CD4-positive, alpha-beta T cell treated with Interleukin-6 at 100 ng/mL for 8 hours (primary cell): ENCODE results near the gene VIL1.

Source experiments
- DNase-seq: peaks from one replicate; pipeline ENCODE4 v3.0.0-alpha.2; 2020; ENCODE audit warnings: mixed read lengths, low spot score

Gene VIL1

DNA sequence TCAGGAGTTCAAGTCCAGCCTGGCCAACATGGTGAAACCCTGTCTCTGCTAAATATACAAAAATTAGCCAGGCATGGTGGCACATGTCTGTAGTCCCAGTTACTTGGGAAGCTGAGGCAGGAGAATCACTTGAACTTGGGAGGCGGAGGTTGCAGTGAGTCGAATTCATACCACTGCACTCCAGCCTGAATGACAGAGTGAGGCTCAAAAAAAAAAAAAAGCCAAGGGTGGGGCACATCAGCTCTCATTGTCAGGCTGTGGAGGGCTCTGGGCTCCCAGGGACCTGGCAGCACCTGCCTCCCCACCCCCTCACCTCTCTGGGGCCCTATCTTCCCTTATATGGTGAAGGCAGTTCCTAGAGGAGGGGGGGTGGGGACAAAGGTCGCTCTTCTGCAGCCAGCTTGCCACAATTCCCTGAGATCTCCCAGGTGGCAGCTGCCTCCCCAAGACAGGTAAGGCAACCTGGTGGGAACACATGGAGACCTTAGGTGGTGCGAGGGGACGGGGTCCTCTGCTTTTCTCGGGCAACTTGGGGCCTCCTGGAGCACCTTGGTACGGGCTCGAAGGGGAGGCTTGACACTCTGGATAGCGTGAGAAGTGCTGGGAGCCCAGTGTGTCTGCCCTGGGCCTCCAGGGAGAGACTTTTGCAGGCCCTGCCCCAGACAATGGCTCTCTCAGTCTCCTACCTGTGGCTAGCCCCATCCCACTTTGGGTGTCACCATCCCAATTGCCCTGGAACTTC is at the start of gene VIL1:
VIL1 (plus strand) TSS at position 407 of the 742 bp plus-strand sequence. CDS start 4,656 bp downstream, outside the sequence.
- DNase-seq = no peak

DNA sequence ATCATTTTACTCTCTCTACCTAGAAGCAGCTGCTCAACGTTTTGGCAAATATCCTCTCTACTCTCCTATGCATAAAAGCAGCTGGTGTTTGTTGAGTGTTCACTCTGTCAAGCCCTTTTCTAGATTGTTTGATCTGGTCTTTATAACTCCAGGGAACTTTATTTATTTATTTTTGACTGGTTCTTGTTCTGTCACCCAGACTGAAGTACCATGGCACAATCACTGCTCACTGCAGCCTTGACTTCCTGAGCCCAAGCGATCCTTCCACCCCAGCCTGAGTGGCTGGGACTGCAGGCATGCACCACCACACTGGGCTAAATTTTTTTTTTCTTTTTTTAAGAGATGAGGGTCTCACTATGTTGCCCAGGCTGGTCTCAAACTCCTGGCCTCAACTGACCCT is 49.6 kb upstream of the VIL1 start:
- no peak for DNase-seq

DNA sequence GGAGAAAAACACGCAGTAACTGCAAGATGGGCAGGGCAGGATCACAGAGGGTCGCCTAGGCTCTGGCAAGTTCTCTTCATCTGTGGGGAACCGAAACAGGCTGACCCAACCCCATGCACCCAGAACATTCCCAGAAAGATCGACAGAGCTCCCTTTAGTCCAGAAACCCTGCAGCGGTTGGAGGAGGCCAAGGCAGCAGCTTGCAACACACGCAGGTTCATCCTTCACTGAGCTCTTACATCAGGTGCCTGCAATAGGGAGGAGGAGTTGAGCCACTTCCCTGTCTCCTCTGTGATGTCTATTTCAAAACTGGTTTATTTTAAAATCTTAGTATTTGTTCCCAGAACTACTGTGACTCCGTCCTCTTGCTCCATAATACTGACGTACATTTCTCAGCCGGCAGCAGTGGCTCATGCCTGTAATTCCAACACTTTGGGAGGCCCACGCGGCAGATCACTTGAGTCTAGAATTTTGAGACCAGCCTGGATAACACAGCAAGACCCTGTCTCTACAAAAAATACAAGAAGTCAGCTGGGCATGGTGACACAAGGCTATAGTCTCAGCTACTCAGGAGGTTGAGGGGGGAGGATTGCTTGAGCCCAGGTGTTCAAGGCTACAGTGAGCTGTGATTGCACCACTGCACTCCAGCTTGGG is 48.4 kb upstream of the VIL1 start:
- DNase-seq = no peak

DNA sequence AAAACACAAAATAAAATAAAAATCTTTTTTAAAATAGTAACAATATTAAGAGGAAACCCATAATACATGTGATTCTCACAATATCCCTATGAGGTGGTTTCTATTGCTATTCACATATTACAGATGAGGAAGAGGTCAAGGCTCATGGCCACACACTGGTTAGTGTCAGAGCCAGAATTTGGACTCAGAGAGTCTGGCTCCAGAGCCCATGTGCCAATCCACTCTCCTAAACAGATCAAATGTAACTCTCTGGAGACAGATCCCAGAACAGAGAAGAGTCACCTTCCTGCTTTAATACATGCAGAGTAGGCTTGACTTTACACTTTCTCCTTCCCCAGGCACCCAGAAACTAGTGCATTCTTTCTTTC is 47.0 kb upstream of the VIL1 start:
- no peak for DNase-seq

DNA sequence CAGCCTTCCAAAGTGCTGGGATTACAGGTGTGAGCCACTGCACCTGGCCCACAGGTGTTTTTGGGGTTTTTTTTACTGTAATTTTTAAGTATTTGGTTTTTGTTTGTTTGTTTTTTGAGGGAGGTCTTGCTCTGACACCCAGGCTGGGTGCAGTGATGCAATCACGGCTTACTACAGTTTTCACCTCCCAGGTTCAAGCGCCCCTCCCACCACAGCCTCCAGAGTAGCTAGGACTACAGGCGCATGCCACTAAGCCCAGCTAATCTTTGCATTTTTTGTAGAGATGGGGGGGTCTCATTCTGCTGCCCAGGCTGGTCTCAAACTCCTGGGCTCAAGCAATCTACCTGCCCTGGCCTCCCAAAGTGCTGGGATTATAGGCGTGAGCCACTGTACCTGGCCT is 44.1 kb upstream of the VIL1 start:
- DNase-seq = no peak

DNA sequence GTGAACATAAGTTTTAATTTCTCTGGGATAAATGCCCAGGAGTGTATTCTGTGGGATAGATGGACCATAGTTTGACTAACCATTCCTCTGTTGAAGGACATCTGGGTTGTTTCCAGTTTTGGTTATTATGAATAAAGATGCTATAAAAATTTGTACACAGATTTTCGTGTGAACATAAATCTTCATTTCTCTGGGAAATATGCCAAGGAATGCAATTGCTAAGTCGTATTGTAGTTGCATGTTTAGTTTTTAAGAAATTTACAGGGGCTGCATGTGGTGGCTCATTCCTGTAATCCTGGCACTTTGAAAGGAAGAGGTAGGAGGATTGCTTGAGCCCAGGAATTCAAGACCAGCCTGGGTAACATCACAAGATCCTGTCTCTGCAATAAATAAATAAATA is 43.7 kb upstream of the VIL1 start:
- no peak for DNase-seq

DNA sequence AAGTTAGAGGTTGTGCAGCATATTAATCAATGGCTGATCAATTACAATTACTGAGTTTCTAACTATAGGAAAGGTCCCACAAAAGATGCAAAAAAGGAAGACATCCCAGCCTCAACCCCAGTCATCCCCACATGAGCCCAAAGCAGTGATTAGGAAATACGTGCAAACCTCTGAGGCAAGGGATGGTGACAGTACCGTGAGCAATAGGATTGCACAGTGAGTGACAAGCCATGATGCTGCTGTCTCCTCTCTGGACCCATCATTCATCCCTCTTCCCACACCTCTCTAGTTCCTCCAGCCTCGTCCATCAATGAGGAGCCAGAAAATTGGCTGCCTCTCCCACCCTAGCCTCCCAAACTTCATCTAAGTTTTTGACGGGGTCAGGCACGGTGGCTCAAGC is 40.9 kb upstream of the VIL1 start:
- DNase-seq = no peak

DNA sequence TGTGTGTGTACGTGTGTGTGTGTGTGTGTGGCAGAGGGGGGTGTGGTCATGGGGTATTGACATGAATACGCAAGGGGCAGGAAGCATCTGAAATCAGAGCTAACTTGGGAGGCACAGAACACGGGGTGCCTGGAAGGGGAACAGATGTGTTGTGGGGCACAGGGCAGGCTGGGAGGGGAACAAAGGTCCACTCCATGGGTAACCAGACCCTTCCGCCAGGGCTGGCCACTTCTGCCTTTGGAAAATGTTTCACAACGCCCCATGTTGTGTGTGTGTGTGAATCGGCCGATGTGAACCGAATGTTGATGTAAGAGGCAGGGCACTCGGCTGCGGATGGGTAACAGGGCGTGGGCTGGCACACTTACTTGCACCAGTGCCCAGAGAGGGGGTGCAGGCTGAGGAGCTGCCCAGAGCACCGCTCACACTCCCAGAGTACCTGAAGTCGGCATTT is 37.0 kb upstream of the VIL1 start, which contains the start of gene SLC11A1:
SLC11A1 (plus strand) TSS at position 358 of the 451 bp plus-strand sequence. CDS start 96 bp downstream, outside the sequence.
- DNase-seq = no peak

DNA sequence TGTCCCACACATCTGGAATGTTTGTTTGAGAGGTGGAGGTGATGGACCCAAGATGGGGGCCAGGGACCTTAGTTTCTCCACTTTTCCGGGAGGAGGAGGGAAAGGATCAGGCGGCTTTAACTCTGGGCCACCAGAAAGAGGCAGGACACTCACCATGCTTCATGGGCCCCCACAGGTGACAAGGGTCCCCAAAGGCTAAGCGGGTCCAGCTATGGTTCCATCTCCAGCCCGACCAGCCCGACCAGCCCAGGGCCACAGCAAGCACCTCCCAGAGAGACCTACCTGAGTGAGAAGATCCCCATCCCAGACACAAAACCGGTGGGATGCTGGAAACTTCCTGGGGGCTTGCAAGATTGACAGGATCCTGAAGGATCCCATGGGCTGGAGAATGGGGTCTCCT is 36.1 kb upstream of the VIL1 start:
- DNase-seq = no peak

DNA sequence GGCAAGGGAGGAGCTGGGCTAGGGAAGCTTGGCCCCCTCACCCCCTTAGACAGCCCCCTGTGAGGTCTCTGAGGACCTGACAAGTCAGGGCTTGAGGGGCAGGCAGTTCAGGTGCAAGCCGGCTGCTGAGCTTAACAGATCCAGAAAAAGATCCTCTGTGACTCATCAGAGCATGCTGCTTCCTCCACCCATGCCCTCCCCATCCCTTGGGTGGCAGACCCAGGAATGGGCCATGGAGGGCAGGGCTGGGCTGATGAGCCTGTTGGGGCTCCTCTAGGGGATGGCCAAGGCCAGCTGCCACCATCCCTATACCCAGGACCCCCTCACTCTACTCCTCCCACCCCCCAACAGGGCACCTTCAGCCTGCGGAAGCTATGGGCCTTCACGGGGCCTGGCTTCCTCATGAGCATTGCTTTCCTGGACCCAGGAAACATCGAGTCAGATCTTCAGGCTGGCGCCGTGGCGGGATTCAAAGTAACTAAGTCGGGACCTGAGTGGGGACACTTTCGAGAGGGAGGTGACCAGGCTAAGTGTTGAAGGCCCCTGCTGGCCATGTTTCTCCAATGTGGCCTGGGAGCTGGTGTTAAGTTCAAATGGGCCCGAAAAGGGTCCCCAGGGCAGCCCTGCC is 34.9 kb upstream of the VIL1 start:
- no peak for DNase-seq

DNA sequence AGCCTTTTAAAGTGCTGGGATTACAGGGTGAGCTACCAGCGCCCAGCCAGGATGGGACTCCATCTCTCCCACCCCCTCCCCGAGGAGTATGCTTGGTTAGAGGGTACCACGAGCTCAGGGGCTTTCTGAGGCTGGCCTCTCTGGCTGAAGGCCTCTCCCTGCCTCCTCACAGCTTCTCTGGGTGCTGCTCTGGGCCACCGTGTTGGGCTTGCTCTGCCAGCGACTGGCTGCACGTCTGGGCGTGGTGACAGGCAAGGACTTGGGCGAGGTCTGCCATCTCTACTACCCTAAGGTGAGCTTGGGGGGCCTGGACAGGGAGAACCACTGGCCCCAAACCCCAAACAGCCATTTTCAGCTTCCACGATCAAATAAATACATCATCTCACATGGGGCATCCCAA is 33.9 kb upstream of the VIL1 start:
- DNase-seq = no peak

DNA sequence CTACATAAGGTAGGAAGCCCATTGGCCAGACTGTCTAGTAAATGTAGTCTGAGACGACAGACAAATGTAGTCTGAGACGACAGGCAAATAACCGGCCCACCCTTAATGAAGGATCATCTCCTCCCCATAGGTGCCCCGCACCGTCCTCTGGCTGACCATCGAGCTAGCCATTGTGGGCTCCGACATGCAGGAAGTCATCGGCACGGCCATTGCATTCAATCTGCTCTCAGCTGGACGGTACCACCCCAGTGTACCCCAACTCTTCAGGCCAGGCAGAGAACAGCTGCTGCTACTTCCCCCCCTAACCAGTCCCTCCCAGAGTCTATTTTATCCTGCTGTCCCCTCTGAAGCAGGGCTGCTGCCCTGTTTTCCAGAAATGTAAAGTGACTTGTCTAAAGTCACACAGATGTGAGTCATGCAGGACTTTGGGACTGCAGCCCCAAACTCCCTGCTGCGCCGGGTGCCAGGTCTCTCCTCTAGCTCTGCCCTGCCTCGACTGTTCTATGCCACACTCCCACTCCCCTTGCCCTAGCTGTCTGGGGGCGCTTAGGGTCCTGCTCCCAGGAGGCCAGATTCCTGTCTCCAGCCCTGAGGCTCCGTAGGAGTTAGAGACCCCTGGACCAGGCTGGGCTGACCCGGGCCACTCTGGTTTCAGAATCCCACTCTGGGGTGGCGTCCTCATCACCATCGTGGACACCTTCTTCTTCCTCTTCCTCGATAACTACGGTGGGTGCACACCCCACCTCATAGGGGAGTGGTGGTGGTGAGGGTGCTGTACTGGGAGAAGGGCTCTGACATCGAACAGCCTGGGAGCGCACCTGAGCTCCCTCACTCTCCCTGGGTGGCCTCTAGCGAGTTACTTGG is 32.2 kb upstream of the VIL1 start:
- no peak for DNase-seq

DNA sequence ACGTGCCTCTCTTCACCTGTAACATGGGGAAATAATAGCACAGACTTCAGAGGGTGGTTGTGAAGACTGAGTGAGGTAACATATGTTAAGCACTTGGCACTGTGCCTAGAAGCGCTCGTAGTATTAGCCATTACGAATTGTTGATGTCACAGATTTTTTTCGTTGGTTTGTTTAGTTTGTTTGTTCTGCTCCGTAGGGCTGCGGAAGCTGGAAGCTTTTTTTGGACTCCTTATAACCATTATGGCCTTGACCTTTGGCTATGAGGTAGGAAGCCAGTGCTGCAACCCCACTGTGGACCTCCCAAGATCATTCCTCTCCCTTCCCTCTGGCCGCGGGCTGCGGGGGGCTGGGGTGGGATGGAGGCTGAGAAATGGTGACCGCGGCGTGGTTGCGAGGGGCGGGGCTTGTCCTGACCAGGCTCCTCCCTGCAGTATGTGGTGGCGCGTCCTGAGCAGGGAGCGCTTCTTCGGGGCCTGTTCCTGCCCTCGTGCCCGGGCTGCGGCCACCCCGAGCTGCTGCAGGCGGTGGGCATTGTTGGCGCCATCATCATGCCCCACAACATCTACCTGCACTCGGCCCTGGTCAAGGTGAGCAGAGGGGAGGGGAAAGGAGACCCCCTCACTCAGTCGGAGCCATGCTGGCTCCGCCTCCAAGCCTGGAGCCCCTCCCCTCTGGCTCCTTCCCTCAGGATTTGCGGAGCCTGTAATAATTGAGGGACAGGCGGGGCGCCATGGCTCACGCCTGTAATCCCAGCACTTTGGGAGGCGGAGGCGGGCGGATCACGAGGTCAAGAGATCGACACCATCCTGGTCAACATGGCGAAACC is 31.3 kb upstream of the VIL1 start:
- DNase-seq = no peak

DNA sequence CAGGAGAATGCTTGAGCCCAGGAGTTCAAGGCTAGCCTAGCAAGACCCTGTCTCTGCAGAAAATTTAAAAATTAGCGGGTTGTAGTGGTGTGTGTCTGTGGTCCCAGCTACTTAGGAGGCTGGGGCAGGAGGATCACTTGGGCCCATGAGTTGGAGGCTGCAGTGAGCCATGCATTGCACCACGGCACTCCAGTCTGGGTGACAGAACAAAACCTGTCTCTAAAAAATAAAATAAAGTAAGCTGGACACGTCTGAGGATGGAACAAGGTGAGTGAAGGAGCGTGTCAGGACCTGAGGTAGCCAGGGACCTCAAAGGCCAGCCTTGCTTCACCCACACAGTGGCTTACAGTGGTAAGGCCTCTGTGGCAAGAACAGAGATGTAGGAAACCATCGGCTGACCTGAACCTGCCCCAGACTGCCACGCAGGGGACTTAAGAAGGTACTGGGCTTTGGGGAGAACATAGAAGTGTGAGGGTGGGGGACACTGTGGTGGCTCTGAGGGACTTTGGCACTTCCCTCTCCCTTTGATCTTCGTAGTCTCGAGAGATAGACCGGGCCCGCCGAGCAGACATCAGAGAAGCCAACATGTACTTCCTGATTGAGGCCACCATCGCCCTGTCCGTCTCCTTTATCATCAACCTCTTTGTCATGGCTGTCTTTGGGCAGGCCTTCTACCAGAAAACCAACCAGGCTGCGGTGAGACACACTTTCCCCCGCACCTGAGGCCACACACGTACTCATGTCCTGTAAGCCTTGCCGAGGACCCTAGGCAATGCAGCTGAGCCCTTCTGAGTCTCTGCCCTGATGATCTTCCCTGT is 29.4 kb upstream of the VIL1 start:
- DNase-seq = no peak

DNA sequence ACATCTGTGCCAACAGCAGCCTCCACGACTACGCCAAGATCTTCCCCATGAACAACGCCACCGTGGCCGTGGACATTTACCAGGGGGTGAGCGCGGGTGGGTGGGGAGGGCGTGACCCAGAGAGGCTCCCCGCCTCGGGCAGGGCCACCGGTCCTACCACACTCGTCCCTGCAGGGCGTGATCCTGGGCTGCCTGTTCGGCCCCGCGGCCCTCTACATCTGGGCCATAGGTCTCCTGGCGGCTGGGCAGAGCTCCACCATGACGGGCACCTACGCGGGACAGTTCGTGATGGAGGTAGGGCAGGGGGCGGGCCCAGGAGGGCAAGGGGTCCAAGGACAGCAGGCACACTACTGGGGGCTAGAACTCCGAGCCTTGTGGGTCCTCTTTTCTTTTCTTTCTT is 27.7 kb upstream of the VIL1 start:
- DNase-seq = no peak

DNA sequence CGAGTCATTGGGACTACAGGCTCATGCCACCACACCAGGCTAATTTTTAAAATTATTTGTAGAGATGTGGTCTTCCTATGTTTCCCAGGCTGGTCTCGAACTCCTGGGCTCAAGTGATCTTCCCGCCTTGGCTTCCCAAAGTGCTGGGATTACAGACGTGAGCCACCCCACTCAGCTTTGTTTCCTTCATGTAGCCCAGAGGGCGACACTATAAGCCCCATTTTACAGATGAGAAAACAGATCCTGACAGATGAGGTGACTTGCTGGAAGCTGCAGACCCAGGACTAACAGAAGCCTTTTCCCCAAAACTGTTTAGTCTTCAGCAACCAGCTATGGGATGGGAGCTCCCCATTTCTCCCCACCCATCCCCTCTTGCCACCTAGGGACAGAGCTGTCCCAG is 26.5 kb upstream of the VIL1 start:
- DNase-seq = no peak

DNA sequence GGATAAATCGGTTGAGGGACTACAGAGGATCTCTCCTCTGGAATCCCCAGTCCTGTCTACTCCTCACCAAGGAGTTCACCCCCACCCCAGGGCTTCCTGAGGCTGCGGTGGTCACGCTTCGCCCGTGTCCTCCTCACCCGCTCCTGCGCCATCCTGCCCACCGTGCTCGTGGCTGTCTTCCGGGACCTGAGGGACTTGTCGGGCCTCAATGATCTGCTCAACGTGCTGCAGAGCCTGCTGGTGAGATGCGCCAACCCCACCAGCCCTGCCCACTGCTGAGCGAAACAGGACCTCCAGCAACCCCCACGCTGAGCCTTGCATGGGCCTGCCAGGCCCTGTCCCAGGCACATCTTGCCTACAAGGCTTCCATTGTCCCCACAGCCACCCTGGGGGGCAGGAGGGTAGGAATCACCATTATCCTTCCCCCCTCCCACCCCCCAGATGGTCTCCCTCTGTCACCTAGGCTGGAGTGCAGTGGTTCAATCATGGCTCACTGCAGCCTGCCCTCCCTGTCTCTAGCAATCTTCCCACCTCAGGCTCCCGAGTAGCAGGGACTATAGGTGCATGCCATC is 25.9 kb upstream of the VIL1 start:
- DNase-seq = no peak

DNA sequence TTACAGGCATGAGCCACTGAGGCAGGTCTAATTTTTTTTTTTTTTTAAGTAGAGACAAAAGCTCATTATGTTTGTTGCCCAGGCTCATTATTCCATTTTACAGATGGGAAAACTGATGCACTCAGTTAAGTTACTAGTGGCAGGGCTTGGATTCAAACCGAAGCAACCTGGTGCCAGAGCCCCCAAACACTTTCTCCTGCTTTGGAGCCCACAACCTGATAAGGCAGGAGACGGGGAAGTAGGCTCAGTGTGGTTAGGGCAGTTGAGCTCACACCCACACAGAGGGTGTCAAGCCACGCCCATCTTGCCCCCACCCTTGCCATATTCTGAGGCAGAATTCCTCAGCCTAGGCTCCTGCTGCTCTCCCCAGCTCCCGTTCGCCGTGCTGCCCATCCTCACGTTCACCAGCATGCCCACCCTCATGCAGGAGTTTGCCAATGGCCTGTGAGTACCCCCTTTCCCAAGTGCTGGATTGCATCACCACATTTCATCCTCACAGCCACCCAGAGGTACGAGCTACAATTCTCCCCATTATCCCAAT is 25.1 kb upstream of the VIL1 start:
- no peak for DNase-seq

DNA sequence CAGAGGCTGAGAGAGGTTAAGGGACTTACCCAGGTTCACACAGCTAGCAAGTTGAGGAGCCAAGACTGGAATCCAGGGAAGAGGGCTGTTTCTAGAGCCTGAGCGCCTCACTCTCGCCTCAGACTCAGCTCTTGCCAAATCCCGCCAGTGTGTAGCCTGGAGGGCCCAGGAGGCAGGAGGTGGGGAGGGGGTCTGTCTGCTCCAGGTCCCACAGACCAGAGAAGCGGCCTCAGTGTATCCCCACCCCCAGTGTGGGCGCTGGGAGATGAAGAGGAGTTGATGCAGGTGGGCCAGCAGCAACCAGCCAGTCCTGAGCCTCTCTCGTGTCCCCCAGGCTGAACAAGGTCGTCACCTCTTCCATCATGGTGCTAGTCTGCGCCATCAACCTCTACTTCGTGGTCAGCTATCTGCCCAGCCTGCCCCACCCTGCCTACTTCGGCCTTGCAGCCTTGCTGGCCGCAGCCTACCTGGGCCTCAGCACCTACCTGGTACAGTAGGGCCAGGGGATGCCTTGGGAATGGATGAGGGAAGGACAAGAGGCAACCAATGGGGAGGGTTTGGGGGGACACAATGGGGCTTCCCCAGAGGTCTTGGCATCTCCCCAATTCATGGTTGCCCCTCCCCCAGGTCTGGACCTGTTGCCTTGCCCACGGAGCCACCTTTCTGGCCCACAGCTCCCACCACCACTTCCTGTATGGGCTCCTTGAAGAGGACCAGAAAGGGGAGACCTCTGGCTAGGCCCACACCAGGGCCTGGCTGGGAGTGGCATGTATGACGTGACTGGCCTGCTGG is 24.4 kb upstream of the VIL1 start:
- no peak for DNase-seq
